Fibroblast of mammary gland (primary cell): ENCODE measurements around the gene ADGRG1.

Source experiments
- DNase-seq: peaks from one replicate; pipeline ENCODE4 v3.0.0-alpha.2; 2010; ENCODE audit warnings: low read depth
- H3K4me3 ChIP-seq: 2 replicates; pipeline ENCODE4 v1.5.1; 2011; ENCODE audit warnings: low read depth, mild to moderate bottlenecking, low read length, moderate library complexity; ENCODE audit not compliant: control insufficient read depth
- CTCF ChIP-seq: conservative IDR thresholded peaks from 2 replicates; pipeline ENCODE4 v1.5.1; 2011; ENCODE audit warnings: low read depth, low read length, inconsistent platforms; ENCODE audit not compliant: control insufficient read depth, insufficient read depth

Gene ADGRG1

DNA sequence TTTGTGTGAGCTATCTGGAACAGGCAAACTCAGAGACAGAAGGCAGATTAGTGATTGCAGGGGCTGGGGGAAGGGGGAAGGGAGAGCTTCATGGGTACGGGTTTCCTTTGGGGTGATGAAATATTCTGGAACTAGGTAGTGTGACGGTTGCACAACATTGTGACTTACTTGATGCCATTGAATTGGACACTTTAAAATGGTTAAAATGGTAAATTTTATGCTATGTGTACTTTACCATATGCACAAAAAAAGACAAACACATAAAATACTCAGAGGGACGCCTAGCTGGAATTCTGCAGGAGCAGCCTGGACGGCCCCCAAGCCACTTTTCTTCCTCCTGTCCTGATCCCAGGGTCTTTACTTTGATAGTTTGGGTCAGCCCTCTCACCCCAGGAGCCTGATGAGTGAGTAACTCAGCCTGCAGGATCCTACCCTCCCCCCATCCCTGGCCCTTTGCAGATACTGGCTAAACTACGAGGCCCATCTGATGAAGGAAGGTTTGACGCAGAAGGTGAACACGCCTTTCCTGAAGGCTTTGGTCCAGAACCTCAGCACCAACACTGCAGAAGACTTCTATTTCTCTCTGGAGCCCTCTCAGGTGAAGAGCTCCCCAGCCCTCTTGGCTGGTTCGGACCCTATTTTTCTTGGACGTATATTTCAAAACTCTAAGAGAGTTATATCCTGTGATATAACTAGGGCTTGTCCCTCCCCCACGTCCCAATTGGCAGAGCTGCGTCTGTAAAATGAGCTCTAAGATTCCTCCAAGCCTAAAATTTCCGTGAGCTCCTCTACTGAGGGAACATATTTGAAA is 47.5 kb downstream of the ADGRG1 start:
- no peak overlapping the region for H3K4me3 ChIP-seq
- no peak for TF ChIP-seq CTCF
- DNase-seq: peak; percentile 8

- no peak overlapping the region for H3K4me3 ChIP-seq
- no peak for TF ChIP-seq CTCF
- no peak for DNase-seq
These were observed 48.2 kb downstream of the ADGRG1 start for GRCh38 chr16:57676553-57677085.

DNA sequence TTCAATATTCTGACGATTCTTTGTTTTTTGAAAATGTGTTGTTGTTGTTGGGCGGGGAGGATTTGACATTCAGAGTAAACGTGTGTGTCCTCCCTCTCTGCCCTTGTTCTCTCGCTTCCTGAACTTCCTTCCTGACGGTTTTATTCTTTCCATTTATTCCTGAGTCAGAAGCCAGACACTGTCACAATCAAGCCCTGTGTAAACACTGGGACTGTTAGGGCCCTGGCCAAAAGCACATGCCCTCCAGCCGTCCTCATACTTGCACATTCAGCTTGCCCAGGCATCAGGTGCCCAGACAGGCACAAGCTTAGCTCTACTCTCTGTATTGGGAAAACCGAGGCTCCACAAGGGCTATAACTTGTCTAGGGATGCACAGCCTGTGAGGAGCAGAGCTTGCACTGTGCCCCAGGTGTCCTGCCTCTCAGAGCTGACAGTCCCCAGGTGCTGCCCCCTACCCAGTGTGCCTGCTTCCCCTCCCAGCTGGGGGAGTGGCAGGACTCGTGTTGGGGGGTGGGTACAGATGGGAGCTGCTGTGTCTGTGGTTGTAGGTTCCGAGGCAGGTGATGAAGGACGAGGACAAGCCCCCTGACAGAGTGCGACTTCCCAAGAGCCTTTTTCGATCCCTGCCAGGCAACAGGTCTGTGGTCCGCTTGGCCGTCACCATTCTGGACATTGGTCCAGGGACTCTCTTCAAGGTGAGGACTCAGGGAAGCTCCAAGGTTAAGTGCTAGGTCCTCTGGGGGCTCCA is 49.4 kb downstream of the ADGRG1 start:
- no peak overlapping the region for H3K4me3 ChIP-seq
- TF ChIP-seq CTCF: no peak
- DNase-seq: no peak

GRCh38 chr16:57679016-57679415 is 50.6 kb downstream of the ADGRG1 start:
- no peak for DNase-seq
- no peak for TF ChIP-seq CTCF
- no peak overlapping the region for H3K4me3 ChIP-seq

GRCh38 chr16:57679767-57680482 is 51.5 kb downstream of the ADGRG1 start:
- no peak for TF ChIP-seq CTCF
- DNase-seq: no peak
- H3K4me3 ChIP-seq: no peak overlapping the region

- no peak for DNase-seq
- no peak overlapping the region for H3K4me3 ChIP-seq
- no peak for TF ChIP-seq CTCF
These were observed 52.5 kb downstream of the ADGRG1 start for GRCh38 chr16:57680842-57681375.
